Activated T-cell treated with anti-CD3 and anti-CD28 coated beads for 48 hours (primary cell): ENCODE data around the gene STK11.

Experiments used
- DNase-seq: peaks from one replicate; pipeline ENCODE4 v3.0.0-alpha.2; 2020; ENCODE audit warnings: low read depth

STK11 gene

GRCh38 chr19:1211494-1212234 lies 6.1 kb downstream of the STK11 start:
- no peak for DNase-seq

- no peak for DNase-seq
These were observed 8.1 kb downstream of the STK11 start for GRCh38 chr19:1213391-1214286.

GRCh38 chr19:1214299-1214861 lies 8.8 kb downstream of the STK11 start:
- no peak for DNase-seq

DNA sequence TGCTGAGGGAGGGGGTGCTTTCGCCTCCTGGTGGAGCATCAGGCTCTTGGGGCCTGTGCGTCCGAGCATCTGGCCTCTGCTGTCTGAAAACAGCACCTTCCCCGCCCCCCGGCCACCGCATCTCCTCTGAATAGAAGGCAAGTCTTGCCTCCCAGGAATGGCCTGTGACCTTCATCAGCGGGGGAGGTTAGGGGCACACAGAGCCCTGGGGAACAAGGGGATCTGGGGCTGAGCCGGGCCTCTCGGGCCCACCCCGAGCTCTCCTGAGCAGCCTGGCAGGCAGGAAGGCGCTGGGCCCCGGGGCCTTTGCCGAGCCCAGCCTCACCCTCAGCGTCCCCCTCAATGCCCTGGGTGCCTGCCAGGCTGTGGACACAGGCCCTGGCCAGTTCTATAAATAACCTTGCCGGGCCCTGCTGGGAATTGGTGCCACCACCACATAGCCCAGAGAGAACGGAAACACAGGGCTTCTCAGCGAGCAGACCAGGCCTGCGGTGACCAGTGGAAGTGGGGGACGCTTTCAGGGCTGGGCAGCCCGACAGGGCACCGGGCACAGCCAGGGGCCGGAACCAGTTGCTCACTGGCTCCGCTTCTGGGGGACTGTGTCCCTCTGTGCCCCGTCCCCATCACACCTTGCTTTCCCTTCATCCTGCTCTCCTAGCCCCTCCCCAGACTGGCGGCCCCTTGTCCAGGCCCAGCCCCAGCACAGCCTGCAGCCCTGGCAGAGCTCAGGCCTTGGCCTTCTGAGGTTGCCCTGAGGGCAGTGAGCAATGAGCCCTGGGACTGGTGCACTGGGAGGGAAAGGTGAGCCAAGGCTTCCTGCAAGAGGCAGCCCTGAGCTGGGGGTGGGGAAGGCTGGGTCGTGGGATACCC lies 9.5 kb downstream of the STK11 start:
- DNase-seq, result no peak

- DNase-seq, result no peak
These were observed 11.2 kb downstream of the STK11 start for GRCh38 chr19:1216756-1217155.

- DNase-seq, result no peak
These were observed 11.8 kb downstream of the STK11 start for GRCh38 chr19:1217366-1217765.

GRCh38 chr19:1218751-1219567 lies 13.4 kb downstream of the STK11 start:
- no peak for DNase-seq

- no peak for DNase-seq
These were observed 14.4 kb downstream of the STK11 start for GRCh38 chr19:1219786-1220476.

- DNase-seq, result no peak
These were observed 14.9 kb downstream of the STK11 start for GRCh38 chr19:1220477-1220930.

DNA sequence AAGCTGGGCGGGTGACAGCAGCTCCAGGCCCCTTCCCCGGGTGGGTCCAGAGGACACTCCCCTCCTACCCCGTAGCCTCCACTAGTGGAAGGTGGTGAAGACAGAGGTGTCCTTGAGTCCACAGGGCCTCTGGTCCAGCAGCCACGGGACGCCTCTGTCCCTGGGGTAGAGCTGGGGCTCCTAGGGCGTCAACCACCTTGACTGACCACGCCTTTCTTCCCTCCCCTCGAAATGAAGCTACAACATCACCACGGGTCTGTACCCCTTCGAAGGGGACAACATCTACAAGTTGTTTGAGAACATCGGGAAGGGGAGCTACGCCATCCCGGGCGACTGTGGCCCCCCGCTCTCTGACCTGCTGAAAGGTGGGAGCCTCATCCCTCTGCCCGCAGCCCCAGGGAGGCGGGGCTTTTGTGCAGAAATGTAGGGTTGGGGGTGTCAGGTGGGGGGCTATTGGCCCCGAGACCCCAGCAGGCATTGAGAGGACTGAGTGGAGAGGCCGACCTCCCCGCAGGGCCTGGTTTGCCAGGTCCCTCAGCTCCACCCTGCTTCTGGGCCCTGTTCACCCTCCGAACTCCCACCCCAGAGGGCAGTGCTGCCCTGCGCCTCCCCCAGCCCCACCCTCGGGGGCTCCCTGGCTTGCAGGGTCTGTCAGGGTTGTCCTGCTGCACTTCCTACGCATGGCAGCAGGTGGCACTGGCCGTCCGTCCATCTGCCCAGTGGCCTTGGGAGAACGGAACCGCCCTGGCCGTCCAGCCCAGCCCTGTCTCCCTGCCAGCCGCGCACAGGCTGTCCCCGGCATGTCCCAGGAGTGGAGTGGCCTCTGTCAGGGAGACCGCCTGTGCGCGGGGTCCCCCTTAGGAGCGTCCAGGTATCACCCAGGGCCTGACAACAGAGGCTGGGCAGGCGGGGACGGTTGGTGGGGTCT lies 15.7 kb downstream of the STK11 start:
- DNase-seq, result no peak

DNA sequence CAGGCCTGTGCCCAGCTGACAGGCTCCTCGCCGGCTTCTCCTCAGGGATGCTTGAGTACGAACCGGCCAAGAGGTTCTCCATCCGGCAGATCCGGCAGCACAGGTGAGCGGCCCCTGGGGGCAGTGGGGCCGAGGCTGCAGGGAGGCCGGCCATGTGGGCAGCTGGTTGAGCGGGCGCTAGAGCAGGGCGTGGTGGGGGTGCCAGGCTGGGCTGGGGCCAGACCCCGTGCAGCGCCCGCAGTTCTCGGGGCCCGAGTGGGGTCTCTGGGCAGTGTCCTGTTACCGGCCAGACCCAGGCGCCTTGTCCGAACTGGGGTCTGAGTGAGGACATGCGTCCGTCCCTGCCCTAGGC lies 16.3 kb downstream of the STK11 start:
- DNase-seq, result no peak

DNA sequence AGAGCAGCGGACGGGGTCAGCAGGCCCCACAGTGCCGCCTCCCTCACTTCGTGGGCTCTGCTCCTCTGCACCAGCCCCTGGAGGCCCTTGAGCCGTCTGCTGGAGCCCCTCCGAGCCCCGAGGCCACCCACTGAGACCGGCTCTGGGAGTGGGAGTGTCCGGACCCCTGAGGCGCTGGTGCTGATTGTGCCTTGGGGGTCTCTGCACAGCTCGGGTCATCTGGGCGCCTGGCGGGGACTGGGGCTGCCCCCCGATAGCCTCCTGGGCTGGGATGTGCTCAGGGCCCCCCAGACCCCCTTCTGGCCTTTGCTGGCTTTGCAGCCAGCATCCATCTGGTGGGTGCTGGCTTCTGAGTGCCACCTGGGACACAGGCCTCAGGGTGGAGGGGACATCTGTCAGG lies 16.8 kb downstream of the STK11 start:
- no peak for DNase-seq

GRCh38 chr19:1223018-1223855 lies 17.7 kb downstream of the STK11 start:
- DNase-seq, result no peak

- no peak for DNase-seq
These were observed 18.7 kb downstream of the STK11 start for GRCh38 chr19:1224047-1224825.

GRCh38 chr19:1224847-1225246 lies 19.3 kb downstream of the STK11 start:
- DNase-seq, result no peak

DNA sequence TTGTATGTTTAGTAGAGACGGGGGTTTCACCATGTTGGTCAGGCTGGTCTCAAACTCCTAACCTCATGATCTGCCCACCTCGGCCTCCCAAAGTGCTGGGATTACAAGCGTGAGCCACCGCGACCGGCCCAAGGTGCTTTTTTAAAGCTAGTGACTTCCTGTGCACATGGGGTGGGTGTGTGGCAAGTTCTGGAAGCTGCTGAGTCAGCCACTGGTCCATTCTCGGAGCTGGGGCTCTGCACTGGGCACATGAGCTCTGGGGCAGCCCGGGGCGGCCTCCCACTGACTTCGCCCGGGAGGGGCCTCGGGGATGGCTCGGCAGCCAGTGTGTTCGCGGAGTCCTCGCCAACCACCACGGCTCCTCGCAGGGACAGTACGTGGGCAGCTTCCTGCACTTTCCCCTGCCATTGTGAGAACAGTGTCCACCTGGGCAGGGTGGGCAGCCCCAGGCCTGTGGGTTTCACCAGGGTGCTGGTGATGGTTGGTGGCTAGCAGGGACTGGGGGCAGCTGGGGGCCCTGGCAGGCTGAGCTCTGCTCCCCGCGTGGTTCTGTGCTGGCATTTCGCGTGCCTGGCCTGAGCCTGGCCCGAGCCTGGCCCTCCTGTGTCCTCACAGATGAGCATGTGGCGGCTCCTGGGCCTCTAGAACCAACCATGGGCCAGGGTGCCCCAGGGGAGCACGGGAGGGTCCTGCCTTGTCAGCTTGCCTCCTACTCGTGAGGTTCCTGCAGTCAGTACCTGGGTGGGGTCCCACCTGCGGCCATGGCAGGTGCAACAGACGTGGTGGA lies 20.1 kb downstream of the STK11 start:
- DNase-seq, result no peak

- DNase-seq, result no peak
These were observed 20.6 kb downstream of the STK11 start for GRCh38 chr19:1226227-1226518.
